SK-N-SH (cell line): Measurements from ENCODE around the gene LSP1. TPM values are rescaled to one million over a fixed set of nuclear protein-coding genes. Genes with fewer than 3 reads are reported as not detected.

Experiments
- CTCF ChIA-PET: fragments of 300-600, 350-600 bp; formaldehyde crosslinking; extraction: SDS; loops from one replicate; lab custom pipeline; 2021; lab: Yijun Ruan, JAX
- POLR2A ChIA-PET: fragments of 350-600 bp; sonication (Branson Sonifier 250); formaldehyde crosslinking; extraction: SDS; loops from one replicate; lab custom pipeline; 2020; ENCODE audit warnings: antibody characterized with exemption, inconsistent platforms; lab: Yijun Ruan, JAX
- DNase-seq: peaks from one replicate; pipeline ENCODE4 v3.0.0; 2012
- H2AFZ ChIP-seq: fragments of 200-600 bp; sonication (generic); 2 replicates; pipeline ENCODE4 v1.8.1; 2016; ENCODE audit warnings: antibody characterized with exemption, mild to moderate bottlenecking, low read depth
- H3F3A ChIP-seq: fragments of 200-600 bp; sonication (generic); replicated peaks from 2 replicates; pipeline ENCODE3; 2016; ENCODE audit warnings: antibody characterized with exemption, mild to moderate bottlenecking; ENCODE audit not compliant: insufficient read depth
- H3K27ac ChIP-seq, 2 experiments: fragments of 200-500 bp in 1 of 2; fragments of 200-600 bp in 1 of 2; sonication (Bioruptor generic) in 1 of 2; sonication (generic), shearing (Covaris generic) in 1 of 2; 2 replicates each; pipeline versions ENCODE4 v1.5.1 to v1.6.1; 2014 to 2016; ENCODE audit warnings: low read depth in 2 of 2, inconsistent platforms in 1 of 2, low read length in 1 of 2, mild to moderate bottlenecking in 1 of 2, mixed read lengths in 1 of 2
- H3K27me3 ChIP-seq: fragments of 200-600 bp; sonication (generic), shearing (Covaris generic); 2 replicates; pipeline ENCODE4 v1.6.1; 2016; ENCODE audit warnings: mixed run types; ENCODE audit not compliant: insufficient read depth
- H3K36me3 ChIP-seq, 2 experiments: fragments of 200-500 bp in 1 of 2; fragments of 200-600 bp in 1 of 2; sonication (Bioruptor generic) in 1 of 2; sonication (generic) in 1 of 2; replicated peaks in 1 of 2; 2 replicates each; pipeline versions ENCODE3 to v1.5.1; 2014 to 2016; ENCODE audit warnings: low read length in 1 of 2, mild to moderate bottlenecking in 1 of 2; ENCODE audit not compliant: insufficient read depth in 2 of 2, control insufficient read depth in 1 of 2
- H3K4me1 ChIP-seq, 2 experiments: fragments of 200-500 bp in 1 of 2; fragments of 200-600 bp in 1 of 2; sonication (Bioruptor generic) in 1 of 2; sonication (generic), shearing (Covaris generic) in 1 of 2; 2 replicates each; pipeline versions ENCODE4 v1.5.1 to v1.6.1; 2014 to 2016; ENCODE audit warnings: low read depth in 1 of 2, low read length in 1 of 2, mixed run types in 1 of 2; ENCODE audit not compliant: insufficient read depth in 2 of 2, control insufficient read depth in 1 of 2
- H3K4me2 ChIP-seq: fragments of 200-600 bp; sonication (generic), shearing (Covaris generic); 2 replicates; pipeline ENCODE4 v1.6.1; 2017; ENCODE audit warnings: mixed run types
- H3K4me3 ChIP-seq, 2 experiments: fragments of 200-500 bp in 1 of 2; fragments of 200-600 bp in 1 of 2; sonication (Bioruptor generic) in 1 of 2; sonication (generic), shearing (Covaris generic) in 1 of 2; 2 replicates each; pipeline versions ENCODE4 v1.5.1 to v1.8.1; 2014 to 2016; ENCODE audit warnings: low read depth in 2 of 2, inconsistent platforms in 1 of 2, low read length in 1 of 2, mild to moderate bottlenecking in 1 of 2, mixed read lengths in 1 of 2, moderate library complexity in 1 of 2
- H3K79me2 ChIP-seq: fragments of 200-600 bp; sonication (generic); 2 replicates; pipeline ENCODE4 v1.8.1; 2017; ENCODE audit warnings: mild to moderate bottlenecking; ENCODE audit not compliant: insufficient read depth
- H3K9ac ChIP-seq: fragments of 200-600 bp; sonication (generic); 2 replicates; pipeline ENCODE4 v1.6.1; 2017; ENCODE audit warnings: mixed run types
- H3K9me2 ChIP-seq: fragments of 200-600 bp; sonication (generic); 2 replicates; pipeline ENCODE4 v1.6.1; 2017; ENCODE audit warnings: mixed run types
- H3K9me3 ChIP-seq: fragments of 200-600 bp; sonication (generic); 2 replicates; pipeline ENCODE4 v1.6.1; 2017; ENCODE audit warnings: mixed run types, mild to moderate bottlenecking, moderate library complexity
- H4K20me1 ChIP-seq: fragments of 200-600 bp; sonication (generic); 2 replicates; pipeline ENCODE4 v1.6.1; 2017; ENCODE audit warnings: mild to moderate bottlenecking, mixed run types; ENCODE audit not compliant: insufficient read depth
- ELF1 ChIP-seq: IDR thresholded peaks from 2 replicates; pipeline ENCODE4 v1.4.0; 2012
- EP300 ChIP-seq, 2 experiments: IDR thresholded peaks; 2 replicates each; pipeline versions ENCODE4 v1.4.0 to v1.6.1; 2012; ENCODE audit warnings: borderline replicate concordance in 1 of 2, low read depth in 1 of 2, low read length in 1 of 2
- FOSL2 ChIP-seq: IDR thresholded peaks from 2 replicates; pipeline ENCODE4 v1.4.0; 2012; ENCODE audit warnings: low read depth, mild to moderate bottlenecking, moderate library complexity, borderline replicate concordance
- FOXJ3 ChIP-seq: sonication (generic); formaldehyde crosslinking; IDR thresholded peaks from 2 replicates; pipeline ENCODE4 v1.5.1; 2020; ENCODE audit warnings: mild to moderate bottlenecking, missing genetic modification reagents
- FOXM1 ChIP-seq: IDR thresholded peaks from 2 replicates; pipeline ENCODE4 v1.4.0; 2012; ENCODE audit warnings: low read depth, mild to moderate bottlenecking
- GABPA ChIP-seq: IDR thresholded peaks from 2 replicates; pipeline ENCODE4 v1.4.0; 2012; ENCODE audit warnings: low read depth, mild to moderate bottlenecking
- GATA2 ChIP-seq: sonication (generic); formaldehyde crosslinking; IDR thresholded peaks from 2 replicates; pipeline ENCODE4 v1.5.0; 2020; ENCODE audit warnings: mild to moderate bottlenecking, missing genetic modification reagents
- JUND ChIP-seq: IDR thresholded peaks from 2 replicates; pipeline ENCODE4 v1.4.0; 2012
- MEF2A ChIP-seq: IDR thresholded peaks from 2 replicates; pipeline ENCODE4 v1.4.0; 2012; ENCODE audit warnings: low read depth, borderline replicate concordance
- NFIC ChIP-seq: IDR thresholded peaks from 2 replicates; pipeline ENCODE4 v1.4.0; 2012; ENCODE audit warnings: borderline replicate concordance
- RAD21 ChIP-seq: IDR thresholded peaks from 2 replicates; pipeline ENCODE4 v1.6.1; 2012; ENCODE audit warnings: mild to moderate bottlenecking, low read length
- RXRA ChIP-seq: IDR thresholded peaks from 2 replicates; pipeline ENCODE4 v1.4.0; 2012; ENCODE audit warnings: low read depth, mild to moderate bottlenecking, borderline replicate concordance
- SIN3A ChIP-seq: IDR thresholded peaks from 2 replicates; pipeline ENCODE4 v1.6.1; 2012; ENCODE audit warnings: low read depth, mild to moderate bottlenecking, low read length, moderate library complexity, borderline replicate concordance
- SMC3 ChIP-seq: IDR thresholded peaks from 2 replicates; pipeline ENCODE4 v1.6.1; 2012; ENCODE audit warnings: low read depth, low read length, improper control_type of control experiment
- TAF1 ChIP-seq: IDR thresholded peaks from 2 replicates; pipeline ENCODE4 v1.6.1; 2012; ENCODE audit warnings: low read depth, mild to moderate bottlenecking, low read length, moderate library complexity, borderline replicate concordance
- USF2 ChIP-seq: fragments of 150-350 bp; IDR thresholded peaks from 2 replicates; pipeline ENCODE4 v1.6.1; 2017; ENCODE audit warnings: antibody characterized with exemption, low read length, low read depth, borderline replicate concordance
- WGBS: methylation state at CpG from one replicate; pipeline ENCODE4 v1.1.6; 2017; ENCODE audit warnings: low lambda C conversion rate; 5-methylcytosine and 5-hydroxymethylcytosine counted together
- polyA plus RNA-seq, 3 experiments: library from polyadenylated mRNA; depleted of rRNA; stranded (reverse); fragments of >200 nt; gene quantifications; 2 replicates each; pipeline ENCODE4 v1.2.3, GENCODE V29; 2012
- TF ChIP-seq, protein P1 (sequence below): IDR thresholded peaks from 2 replicates; pipeline ENCODE4; 2012
- TF ChIP-seq, protein P2 (sequence below): IDR thresholded peaks from 2 replicates; pipeline ENCODE4 v1.4.0; 2012; ENCODE audit warnings: low read depth, borderline replicate concordance
- TF ChIP-seq, protein P3 (sequence below): fragments of 200-600 bp; sonication (generic); IDR thresholded peaks from 2 replicates; pipeline ENCODE4 v1.6.1; 2017; ENCODE audit warnings: antibody characterized with exemption, mild to moderate bottlenecking, moderate library complexity

Gene LSP1
- polyA plus RNA-seq, 1 of the 3 experiments (the other 2 are of a cell fraction) = 0.38 TPM

DNA sequence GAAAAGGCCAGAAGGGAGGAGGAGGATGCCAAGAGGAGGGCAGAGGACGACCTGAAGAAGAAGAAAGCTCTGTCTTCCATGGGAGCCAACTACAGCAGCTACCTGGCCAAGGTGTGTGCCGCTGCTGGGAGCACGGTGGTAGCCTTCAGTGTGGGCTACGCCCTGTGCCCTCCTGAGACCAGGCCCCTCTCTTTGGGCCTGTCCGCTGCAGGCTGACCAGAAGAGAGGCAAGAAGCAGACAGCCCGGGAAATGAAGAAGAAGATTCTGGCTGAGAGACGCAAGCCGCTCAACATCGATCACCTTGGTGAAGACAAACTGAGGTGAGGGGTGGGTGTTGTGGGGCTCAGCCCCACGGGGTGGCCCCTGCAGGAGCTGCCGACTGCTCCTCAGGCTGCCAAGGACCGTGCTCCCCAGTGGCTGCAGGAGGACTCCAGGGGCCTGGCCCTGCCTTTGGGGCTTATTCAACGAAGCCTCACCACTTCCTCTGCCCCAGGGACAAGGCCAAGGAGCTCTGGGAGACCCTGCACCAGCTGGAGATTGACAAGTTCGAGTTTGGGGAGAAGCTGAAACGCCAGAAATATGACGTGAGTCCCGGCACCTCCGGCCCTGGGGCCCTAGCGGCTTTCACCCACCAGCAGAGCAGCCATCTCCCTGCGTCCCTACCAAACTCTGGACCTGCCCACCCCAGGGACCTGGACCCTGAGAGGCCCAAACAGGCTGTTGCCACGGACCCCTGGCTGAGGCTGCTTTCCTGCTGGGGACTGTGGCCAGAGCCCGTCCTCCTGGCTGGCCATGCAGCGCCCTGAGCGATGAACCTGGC is 81.7 kb downstream of the LSP1 start:
- H3K9me2 ChIP-seq = no peaks in the 10 kb centered on the region
- no peak overlapping the region for H3K9ac ChIP-seq
- WGBS = 37% methylated on average over 9 of the region's 24 CpGs
- no peak overlapping the region for H2AFZ ChIP-seq
- no peaks in the 10 kb centered on the region for H3K9me3 ChIP-seq
- H3K4me2 ChIP-seq = no peak overlapping the region
- no peaks in the 10 kb centered on the region for H3F3A ChIP-seq
- no peaks in the 10 kb centered on the region for H4K20me1 ChIP-seq
- no peaks in the 10 kb centered on the region for H3K27me3 ChIP-seq
- TF ChIP-seq, protein P1, sequence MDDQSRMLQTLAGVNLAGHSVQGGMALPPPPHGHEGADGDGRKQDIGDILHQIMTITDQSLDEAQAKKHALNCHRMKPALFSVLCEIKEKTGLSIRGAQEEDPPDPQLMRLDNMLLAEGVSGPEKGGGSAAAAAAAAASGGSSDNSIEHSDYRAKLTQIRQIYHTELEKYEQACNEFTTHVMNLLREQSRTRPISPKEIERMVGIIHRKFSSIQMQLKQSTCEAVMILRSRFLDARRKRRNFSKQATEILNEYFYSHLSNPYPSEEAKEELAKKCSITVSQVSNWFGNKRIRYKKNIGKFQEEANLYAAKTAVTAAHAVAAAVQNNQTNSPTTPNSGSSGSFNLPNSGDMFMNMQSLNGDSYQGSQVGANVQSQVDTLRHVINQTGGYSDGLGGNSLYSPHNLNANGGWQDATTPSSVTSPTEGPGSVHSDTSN = no peak
- TF ChIP-seq ELF1 (no peak), SIN3A (no peak), JUND (no peak), GATA2 (CRISPR knock-in tag) (no peak), FOXM1 (no peak), MEF2A (no peak), USF2 (no peak), RAD21 (no peak), NFIC (no peak), GABPA (no peak), SMC3 (no peak), EP300 (IDR thresholded peaks at IDR 0.05; ENCODE audit: borderline replicate concordance in 1 of 2, low read depth in 1 of 2, low read length in 1 of 2) (no peak), FOXJ3 (CRISPR knock-in tag) (no peak), TAF1 (no peak), RXRA (no peak), FOSL2 (no peak)
- TF ChIP-seq, protein P2, sequence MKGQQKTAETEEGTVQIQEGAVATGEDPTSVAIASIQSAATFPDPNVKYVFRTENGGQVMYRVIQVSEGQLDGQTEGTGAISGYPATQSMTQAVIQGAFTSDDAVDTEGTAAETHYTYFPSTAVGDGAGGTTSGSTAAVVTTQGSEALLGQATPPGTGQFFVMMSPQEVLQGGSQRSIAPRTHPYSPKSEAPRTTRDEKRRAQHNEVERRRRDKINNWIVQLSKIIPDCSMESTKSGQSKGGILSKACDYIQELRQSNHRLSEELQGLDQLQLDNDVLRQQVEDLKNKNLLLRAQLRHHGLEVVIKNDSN = no peak
- TF ChIP-seq, protein P3, sequence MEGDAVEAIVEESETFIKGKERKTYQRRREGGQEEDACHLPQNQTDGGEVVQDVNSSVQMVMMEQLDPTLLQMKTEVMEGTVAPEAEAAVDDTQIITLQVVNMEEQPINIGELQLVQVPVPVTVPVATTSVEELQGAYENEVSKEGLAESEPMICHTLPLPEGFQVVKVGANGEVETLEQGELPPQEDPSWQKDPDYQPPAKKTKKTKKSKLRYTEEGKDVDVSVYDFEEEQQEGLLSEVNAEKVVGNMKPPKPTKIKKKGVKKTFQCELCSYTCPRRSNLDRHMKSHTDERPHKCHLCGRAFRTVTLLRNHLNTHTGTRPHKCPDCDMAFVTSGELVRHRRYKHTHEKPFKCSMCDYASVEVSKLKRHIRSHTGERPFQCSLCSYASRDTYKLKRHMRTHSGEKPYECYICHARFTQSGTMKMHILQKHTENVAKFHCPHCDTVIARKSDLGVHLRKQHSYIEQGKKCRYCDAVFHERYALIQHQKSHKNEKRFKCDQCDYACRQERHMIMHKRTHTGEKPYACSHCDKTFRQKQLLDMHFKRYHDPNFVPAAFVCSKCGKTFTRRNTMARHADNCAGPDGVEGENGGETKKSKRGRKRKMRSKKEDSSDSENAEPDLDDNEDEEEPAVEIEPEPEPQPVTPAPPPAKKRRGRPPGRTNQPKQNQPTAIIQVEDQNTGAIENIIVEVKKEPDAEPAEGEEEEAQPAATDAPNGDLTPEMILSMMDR = no peak
- peaks cover 0 to 13% of the 10 kb centered on the region in 2 experiments; a peak in 1 of 4 replicates for H3K4me1 ChIP-seq
- DNase-seq = no peak
- POLR2A ChIA-PET = no interaction called here
- CTCF ChIA-PET = interaction anchor here (1.5 to 2.6 kb wide), 5 partner anchors 12 to 282 kb away, joined by 3 to 11 read pairs (median 3); no protein-coding TSS in a partner anchor
- no peaks in the 10 kb centered on the region for H3K36me3 ChIP-seq
- no peak overlapping the region for H3K27ac ChIP-seq
- H3K79me2 ChIP-seq = no peaks in the 10 kb centered on the region
- no peak overlapping the region for H3K4me3 ChIP-seq
